GM18511 (cell line): Measurements from ENCODE around the gene GRXCR1.

Experiments used
- ATAC-seq: cut with Tn5 transposase; IDR thresholded peaks from one replicate; pipeline ENCODE4 v1.9.1; 2021; ENCODE audit warnings: mild to moderate bottlenecking, moderate library complexity; ENCODE audit not compliant: unreplicated experiment

GRXCR1 gene

DNA sequence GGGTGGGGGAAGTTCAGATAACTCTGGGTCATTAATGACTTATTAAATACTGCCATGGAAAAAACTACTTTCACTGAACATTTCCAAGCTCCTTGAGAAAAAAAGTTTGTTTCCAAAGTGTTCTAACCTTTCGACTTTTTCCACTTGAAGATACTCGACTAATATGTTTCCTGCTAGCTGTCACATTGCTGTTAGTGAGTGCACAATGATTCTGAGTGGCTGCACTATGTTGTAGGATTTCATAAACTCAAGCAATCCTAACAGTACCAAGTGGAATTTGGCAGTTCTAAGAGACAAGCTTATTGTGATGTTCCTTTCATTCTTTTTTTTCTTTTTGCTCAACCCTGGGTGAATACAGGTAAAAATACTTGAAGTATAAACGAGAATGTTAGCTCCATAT is 33.4 kb downstream of the GRXCR1 start:
- no peak for ATAC-seq

DNA sequence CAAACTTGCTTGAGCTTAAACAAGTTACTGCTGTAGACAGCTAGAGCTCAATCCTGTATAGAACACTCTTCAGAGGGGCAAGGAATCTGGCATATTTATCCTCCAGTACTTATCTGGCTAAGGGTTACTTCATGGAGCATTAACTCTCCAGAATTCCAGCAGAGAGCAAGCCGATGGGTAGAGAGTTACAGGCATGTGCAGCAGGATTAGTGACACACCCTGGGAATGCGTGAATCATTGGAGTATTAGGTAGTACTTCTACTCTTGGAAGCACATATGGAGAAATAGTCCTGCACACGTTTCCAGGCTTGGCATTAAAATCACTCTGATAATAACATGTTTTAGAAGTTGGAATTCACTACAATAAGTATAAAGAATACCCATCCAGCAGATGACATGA is 35.4 kb downstream of the GRXCR1 start:
- no peak for ATAC-seq

DNA sequence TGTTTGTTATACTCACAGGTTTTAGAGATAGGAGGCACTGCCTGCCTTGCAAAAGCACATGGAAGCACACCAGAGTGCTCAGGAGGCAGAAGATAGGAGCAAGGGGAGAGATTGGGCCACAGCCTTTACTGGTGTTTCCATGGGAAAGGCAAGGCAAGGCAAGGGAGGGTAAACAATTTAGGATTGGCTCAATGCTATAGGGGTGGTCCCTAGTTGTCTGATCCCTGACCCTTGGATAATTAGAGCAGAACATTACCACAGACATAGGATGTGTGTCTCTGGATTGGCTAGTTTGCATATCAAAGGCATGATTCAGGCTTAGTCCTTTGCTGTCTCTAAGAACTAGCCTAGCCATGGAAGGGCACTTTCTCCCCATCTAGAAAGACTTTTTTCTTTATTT is 36.1 kb downstream of the GRXCR1 start:
- no peak for ATAC-seq

DNA sequence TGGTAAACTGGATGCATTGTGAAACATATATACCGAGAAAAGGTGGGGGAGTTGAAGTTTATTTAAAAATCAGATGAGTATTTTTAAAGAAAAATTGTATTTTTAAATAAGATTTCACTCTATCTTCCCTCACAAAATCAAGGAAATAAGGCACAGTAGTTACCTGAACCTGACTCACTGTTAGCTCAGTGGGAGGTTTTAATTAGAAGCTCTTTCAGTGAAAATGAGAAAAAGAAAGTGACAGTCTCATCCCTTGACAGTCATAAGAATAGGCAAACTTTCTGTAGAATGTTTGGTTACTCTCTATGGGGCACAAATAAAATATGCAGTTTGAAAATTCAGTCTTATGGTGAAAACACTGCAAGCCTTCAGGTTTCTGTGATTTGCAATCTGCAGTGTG is 49.7 kb downstream of the GRXCR1 start:
- ATAC-seq: no peak

DNA sequence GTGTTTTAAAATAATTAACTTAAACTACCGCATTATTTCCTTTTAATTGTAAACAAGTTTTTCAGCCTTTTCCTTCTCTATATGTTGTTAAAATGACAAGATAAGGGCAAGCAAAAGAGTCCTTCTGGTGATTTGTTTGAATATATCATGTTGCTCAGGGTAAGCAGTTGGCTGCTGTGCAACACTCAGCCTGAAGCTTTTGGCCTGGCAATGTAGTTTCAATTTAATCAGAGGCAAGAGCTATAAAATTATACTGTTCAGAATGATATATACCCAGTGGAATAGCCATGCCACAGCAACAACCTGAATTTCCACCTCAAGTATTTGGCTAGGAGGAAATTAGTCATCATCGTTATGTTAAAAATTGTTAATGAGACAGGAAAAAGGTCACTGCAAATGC is 53.4 kb downstream of the GRXCR1 start:
- no peak for ATAC-seq

DNA sequence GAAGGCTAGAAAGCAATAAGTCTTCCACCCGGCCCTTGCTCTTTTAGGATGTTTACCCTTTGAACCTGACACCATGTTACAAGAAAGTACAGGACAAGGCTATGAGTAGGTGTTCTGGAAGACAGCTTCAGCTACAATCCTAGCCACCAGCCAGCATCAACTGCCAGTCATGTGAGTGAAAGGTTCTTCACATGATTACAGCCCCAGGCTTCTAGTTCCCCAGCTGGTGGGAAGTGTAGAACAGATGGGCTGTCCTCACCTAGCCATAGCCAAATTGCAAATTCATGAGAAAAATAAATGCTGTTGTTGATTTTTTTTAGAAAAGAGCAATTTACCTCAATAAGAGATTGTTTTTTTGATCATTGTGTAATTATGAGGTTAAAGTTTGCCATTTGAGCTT is 60.8 kb downstream of the GRXCR1 start:
- no peak for ATAC-seq

DNA sequence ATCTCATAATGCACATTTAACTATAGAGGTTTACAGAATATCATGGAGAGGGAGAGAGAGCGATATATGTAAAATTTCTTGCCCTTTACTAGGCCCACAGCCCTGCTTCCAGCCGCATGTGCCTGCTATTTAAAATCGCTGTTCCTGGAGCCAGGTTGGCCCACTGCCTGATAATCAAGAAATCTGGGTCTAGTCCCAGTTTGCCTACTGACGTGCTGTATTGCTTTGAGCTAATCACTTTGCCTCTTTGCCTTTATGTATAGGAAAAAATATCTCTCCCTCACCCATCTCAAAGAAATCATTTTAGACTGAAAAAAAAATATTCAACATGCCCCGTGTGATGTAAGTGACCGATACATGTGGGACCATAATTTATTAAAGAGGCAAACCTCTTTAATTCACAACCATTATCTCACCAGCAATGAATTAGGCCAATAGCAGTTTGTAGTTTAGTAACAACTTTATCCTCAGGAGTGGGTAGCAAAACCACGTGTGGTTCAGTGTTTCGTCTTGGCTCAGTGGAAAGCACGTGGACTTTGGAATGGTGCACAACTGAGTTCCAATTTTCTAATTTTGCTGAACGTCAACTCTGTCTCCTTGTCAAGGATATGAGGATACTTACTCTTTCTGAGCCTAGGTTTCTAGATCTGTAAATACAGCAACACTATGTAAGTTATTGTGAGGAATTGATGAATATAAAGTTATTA is 62.6 kb downstream of the GRXCR1 start:
- no peak for ATAC-seq

DNA sequence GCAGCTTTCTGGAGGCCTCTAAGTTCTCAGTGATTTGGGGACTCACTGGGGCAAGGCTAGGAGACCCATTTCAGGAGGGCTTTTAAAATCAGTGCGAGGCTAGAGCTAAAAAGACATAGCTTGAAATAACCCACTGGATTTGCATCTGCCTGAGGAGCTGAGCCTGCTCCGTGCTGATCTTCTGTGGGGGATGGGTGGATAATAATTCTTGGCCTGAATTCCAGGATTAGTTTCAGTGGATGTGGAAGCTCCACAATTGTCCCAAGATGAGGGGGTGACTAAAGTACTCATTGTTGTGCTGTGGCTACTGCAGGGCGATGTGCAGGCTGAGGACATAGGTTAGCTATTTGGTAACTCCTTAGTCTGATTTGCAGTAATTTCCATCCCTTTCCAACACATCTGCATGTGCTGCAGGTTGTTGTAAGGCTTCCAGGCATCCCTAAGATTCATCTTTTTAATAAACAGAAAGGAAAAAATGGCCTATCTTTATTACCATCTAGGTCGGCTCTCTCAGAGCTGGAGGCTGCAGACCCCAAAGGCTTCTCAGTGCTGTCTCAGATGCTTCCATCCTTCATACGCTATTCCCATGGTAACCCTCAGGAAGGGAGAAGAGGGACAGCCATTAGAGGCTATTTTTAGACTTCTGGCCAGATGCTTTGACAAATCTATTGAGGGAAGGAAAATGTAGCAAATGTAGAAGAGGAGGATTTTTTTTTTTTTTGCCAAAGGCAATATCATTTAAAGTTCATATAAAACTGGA is 63.4 kb downstream of the GRXCR1 start:
- no peak for ATAC-seq

DNA sequence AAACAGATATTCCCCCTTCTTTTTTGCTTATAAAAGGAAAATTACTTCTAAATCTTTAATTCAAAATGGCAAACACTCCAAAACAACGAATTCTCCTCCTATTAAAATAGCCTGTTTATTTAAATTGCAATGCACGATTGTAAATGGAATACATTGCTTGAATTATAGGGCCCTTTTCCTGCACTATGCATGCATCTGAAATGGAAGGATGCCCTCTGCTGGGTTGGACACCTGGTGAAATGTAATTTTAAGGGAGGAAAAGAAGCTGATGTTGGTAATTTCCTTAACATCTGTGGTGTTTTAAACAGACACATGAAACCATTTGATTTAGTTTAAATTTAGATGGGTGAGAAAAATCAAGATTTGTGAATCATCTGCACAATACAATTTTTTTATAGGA is 72.8 kb downstream of the GRXCR1 start:
- no peak for ATAC-seq

DNA sequence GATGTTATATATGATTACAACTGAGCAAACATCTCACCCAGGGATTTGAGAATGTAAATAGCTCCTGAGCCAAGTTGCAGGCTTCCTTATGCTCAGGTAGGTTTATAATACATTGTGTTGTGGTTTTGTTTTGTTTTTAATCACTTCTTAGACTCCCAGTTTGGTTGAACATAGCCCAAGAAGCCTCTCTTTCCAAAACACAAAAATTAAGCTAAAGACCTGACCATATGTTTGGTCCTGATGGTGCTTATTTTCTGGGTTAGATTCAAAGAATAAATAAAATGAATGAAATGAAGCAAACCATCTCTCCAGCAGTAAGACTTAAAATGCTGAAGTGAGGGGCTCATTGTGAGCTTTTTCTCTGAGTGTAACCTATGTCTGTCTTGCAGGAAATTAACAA is 93.5 kb downstream of the GRXCR1 start:
- no peak for ATAC-seq

DNA sequence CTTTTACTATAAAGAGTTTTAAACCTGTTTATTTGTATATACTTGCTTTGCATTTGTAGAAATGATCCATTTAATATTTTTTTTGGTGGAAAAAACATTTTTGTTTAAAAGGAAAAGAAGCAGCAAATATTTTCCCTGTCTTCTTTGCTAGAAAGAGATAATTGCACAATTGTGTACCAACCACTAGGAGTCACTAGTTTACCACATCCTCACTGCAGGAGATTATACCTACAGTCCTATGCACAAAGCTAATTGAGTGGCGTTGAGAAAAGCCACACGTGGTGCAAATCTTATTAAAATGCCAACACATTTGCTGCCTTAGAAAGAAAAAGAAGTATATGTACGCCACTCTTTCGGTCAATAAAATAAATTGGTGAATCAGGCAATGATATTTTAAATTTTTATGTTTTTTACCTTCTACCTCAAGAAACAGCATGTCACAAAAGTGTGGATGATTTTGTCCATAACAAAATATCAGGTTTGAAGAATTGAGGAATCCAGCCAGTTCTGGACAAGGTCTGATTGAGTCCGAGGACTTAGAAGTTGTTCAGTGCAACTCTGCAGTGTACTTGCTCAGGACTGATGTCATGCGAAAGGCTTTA is 102.9 kb downstream of the GRXCR1 start:
- peak; percentile 97 for ATAC-seq

DNA sequence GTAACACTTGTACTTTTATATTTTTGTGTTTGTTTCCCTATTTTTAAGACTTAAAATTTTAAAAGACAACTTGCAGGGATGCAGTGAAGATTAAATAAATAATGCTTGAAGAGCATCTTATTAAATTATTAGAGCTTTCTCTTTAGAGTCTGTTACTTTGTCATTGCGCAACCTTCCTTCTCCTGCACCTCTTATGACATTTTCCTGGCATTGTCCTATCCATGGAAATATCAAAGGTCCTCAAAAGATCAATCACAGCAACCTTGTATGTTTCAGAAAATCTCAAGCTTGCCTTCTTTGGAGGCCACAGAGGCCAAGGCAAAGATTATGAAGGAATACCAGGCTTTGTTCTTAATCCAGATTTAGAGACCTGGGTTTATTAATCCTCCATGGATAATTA is 116.3 kb downstream of the GRXCR1 start:
- no peak for ATAC-seq

DNA sequence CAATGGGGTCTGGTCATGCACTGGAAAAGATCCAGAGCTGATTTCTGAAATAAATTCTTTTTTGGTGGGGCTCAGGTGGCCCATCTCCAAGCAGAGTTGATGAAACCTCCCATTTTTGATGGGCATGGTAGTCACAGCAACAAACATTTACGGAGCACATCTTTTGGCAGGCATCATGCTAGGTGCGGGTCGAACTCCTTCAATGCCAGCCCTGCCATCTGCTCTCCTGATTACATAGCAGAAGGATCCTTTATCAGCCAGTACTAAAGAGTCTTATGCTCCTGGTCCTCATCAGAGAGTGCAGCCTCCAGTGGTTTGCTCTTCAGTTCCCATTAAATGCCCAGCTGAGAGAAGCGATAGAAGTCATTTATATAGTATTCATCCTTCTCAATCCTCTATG is 121.7 kb downstream of the GRXCR1 start:
- no peak for ATAC-seq

DNA sequence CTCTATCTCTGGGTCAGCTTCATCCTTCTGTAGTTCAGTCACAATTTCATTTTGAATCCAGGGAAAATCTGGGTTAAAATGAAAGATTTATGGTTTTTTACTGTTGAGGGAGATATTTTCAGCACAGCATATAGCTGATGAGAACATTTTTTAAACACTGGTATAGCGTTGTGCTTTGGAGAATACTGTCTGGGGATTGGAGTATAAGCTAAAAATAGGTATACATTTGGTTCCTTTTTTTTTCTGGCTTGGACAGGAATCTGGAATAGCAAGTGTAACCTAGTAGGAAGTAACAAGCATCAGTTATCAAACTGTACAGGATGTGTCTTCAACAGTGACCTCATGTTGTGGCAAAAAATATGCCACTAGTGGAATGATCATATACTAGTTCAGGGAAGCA is 149.1 kb downstream of the GRXCR1 start:
- ATAC-seq: no peak

DNA sequence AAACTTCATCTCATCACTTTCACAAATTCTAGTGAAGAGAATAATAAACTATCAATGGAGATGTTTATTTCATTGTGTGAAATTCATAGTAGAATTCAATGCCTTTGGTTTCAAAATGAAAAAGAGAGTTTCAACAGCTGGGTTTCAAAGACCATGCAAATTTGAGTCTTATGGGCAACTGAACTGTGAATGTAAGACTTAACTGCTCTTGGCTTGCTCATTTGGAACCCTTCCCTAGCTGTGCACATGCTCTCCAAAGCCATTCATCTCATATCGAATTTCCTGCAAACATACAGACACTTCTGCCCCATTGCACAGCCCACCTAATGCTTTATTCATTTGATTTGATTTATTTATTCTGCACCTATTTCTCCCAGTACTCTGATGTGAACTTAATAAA is 154.5 kb downstream of the GRXCR1 start:
- no peak for ATAC-seq

DNA sequence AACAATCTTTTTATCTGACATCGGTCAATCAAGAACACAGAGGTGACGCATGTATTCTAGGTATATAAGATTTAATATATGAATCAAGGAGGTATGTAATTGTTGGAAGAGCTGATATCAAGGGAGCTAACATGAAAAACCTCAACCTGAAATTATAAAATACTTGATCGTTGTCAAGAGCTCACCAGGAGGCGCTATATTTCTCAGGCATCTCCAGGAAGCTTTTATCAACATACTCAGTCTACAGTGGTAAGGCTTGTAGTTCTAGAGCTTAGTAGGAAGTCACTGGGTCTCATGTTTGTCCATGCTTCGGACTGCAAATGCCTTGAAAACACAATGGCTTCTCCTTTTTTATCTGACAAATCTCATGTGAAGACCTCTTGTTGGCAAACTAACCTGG is 156.1 kb downstream of the GRXCR1 start:
- no peak for ATAC-seq

DNA sequence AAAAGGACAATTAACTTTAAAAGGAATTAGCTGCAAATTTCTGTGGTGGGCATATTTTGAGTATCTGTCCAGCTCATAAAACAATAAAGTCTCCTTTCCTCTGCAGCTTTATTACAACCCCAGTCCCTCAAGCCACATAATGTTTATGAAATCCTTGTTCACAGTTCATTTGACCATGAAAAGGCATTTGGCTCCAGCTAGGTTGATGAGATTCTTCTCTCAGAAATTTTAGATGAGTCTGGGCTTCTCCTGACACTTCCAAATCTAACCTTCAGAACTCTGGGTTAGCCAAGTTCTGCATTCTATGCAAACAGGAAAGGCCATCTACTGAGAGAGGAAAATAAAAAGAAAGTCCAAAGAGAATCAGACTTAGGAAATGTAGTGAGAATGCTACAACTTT is 156.8 kb downstream of the GRXCR1 start:
- ATAC-seq: no peak

DNA sequence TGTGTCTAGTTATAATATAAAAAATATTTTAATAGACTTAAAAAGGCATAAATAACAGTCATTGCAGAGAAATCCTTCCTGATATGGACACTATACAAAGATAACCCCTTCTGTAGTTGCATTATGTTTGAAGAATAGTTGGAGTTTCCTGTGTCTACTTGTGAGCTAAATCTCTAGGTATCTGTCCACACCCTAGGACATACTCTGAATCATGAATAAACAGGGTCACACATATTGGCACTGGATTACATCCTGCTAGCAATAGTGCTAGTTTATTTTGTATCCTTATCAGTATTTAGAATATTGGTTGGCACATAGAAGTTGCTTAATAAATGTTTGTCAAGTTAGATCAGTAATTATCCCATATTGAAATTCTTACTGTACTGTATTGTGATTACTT is 173.9 kb downstream of the GRXCR1 start:
- no peak for ATAC-seq

DNA sequence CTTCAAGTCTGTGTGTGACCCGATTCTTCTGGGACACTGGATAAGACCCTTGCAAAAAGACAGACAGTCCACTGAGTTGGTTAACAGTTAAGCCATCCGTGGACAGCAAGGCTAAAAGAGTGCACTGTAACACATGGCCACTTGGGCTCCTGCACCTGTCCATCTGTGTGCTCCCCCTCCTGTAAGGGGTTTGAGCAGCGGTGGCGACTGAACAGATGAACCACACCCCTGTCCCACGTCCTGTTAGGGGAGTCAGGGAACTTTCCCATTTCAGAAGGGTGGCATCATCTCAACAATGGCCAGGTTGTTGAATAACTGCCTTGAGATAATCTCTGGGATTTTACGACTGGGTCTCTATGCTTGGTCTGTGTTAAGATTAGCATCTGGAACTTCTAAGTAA is 178.6 kb downstream of the GRXCR1 start:
- ATAC-seq: peak; percentile 53
